Cardiac muscle cell (in vitro differentiated cells and primary cell): ENCODE measurements around the gene SPTLC2. TPM values are rescaled to one million over a fixed set of nuclear protein-coding genes. Genes with fewer than 3 reads are reported as not detected.

ENCODE experiments used
- DNase-seq, 2 donors: peaks; one replicate each; pipeline versions ENCODE4 v3.0.0 to v3.0.0-alpha.2; 2010 to 2017; ENCODE audit warnings: low read depth in 1 of 2, low spot score in 1 of 2
- H3K27ac ChIP-seq: fragments of 200-600 bp; sonication (generic); 2 replicates; pipeline ENCODE4 v1.5.1; 2016
- H3K27me3 ChIP-seq: fragments of 200-600 bp; sonication (generic); 2 replicates; pipeline ENCODE4 v1.6.0; 2016; ENCODE audit warnings: control low read depth
- H3K36me3 ChIP-seq: fragments of 200-600 bp; sonication (generic); 2 replicates; pipeline ENCODE4 v1.5.1; 2016; ENCODE audit warnings: control low read depth
- H3K4me1 ChIP-seq: fragments of 200-600 bp; sonication (generic); 2 replicates; pipeline ENCODE4 v1.8.1; 2017; ENCODE audit warnings: low read depth, mild to moderate bottlenecking, mixed run types
- H3K4me3 ChIP-seq: fragments of 200-600 bp; sonication (generic); 2 replicates; pipeline ENCODE4 v1.5.1; 2016; ENCODE audit warnings: mild to moderate bottlenecking
- H3K9me3 ChIP-seq: fragments of 200-600 bp; sonication (generic); 2 replicates; pipeline ENCODE4 v1.5.1; 2017; ENCODE audit warnings: low read depth, mild to moderate bottlenecking, control low read depth
- polyA plus RNA-seq: library from polyadenylated mRNA; unstranded; fragments of >200 nt; fragmentation: Nextera tagmentation; extraction: Ambion mirVana; gene quantifications from 2 replicates; pipeline ENCODE4 v1.2.1, GENCODE V29; 2016
- total RNA-seq: library from RNA; depleted of rRNA; stranded (reverse); fragments of >200 nt; gene quantifications from 2 replicates; pipeline ENCODE4 v1.2.3, GENCODE V29; 2016
- TF ChIP-seq, protein P1 (sequence below): IDR thresholded peaks from 2 replicates; pipeline ENCODE4 v1.5.1; 2012; ENCODE audit warnings: low read depth, mild to moderate bottlenecking, low read length

Gene SPTLC2
- total and polyA plus RNA-seq, 2 experiments from 2014 or later = 13.9 to 14.4 TPM

DNA sequence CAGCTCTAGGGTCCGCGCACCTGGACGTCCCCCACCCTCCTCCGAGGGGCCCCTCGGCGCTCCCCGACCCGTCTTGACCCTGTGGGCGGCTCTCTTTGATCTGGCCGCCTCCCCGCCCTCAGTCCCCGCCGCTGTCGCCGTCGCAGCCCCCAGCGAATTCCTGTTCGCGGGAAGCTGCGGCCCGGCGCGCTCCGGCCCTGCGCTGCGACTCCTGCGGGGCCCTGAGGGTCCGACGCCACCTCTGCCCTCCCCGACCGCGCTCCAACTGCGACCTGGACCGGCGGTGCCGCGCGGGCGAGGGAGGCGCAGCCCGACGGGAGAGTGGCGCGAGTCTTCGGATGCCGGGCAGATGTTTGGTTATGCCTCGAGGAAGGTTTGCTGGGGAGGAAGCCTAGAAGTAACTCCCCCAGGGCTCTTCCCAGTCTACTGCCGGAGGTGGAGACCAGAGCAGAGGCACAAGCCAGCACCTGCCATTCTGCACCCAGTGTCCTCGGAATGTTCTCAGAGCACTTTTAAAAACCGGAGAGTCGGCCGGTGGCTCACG is 117.4 kb downstream of the SPTLC2 start:
- Histone ChIP-seq H3K4me1 (no peaks in the 10 kb centered on the region), H3K27ac (no peak overlapping the region), H3K9me3 (no peaks in the 10 kb centered on the region), H3K4me3 (peak overlapping the region; percentile 51), H3K27me3 (peaks cover 43% of the 10 kb centered on the region), H3K36me3 (no peaks in the 10 kb centered on the region)
- peak in 1 of 2 donors; percentile 38 for DNase-seq
- TF ChIP-seq, protein P1, sequence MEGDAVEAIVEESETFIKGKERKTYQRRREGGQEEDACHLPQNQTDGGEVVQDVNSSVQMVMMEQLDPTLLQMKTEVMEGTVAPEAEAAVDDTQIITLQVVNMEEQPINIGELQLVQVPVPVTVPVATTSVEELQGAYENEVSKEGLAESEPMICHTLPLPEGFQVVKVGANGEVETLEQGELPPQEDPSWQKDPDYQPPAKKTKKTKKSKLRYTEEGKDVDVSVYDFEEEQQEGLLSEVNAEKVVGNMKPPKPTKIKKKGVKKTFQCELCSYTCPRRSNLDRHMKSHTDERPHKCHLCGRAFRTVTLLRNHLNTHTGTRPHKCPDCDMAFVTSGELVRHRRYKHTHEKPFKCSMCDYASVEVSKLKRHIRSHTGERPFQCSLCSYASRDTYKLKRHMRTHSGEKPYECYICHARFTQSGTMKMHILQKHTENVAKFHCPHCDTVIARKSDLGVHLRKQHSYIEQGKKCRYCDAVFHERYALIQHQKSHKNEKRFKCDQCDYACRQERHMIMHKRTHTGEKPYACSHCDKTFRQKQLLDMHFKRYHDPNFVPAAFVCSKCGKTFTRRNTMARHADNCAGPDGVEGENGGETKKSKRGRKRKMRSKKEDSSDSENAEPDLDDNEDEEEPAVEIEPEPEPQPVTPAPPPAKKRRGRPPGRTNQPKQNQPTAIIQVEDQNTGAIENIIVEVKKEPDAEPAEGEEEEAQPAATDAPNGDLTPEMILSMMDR = no peak

DNA sequence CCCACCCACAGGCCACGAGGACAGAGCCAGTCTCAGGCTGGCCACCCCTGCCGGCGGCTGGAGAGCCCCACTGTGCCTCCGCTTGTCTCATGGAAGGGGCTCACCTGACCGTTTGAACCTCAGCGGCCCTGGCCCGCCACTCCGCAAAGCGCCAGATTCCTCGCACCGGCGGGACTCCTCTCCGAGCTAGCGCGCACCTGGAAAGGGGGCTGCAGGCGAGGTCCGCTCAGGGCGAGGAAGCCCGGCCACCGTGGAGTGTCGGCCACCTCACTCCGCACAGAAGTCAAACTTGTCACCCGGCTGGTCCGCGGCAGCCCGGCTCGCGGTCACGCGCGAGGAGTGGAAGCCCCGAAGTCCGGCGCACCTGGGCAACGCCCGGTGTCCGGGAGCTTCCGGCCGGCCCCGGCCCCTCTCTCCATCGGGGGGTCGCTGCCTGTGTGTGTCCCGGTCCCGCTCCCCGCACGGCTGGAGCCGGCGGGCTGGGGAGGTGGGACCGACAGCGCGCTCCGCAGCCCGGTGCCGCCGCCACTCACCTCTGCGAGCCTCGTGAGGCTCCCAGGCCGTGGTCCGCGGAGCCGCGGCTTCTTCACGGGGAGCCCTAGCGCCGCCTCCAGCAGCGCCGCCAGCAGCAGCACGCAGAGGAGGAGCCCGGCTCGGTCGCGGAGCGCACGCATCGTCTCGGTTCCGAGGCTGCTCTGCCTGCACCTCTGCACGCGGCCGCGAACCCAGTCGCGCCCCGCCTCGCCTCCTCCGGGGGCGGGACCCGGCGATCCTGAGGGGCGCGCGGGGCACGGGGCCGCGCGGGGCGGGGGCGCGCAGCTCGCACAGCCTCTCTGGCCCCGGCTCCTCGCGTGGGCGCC is 118.1 kb downstream of the SPTLC2 start, which contains the start of gene ISM2:
TSS of gene ISM2 (minus strand) at position 697 of the 860 bp plus-strand sequence. CDS start at position 674, 23 bp downstream.
- Histone ChIP-seq H3K4me3 (peak within 1 kb of the TSS; percentile 51), H3K27me3 (peaks cover 43% of the 10 kb centered on the region), H3K36me3 (no peaks in the 10 kb centered on the region), H3K27ac (no peak within 1 kb of the TSS), H3K9me3 (no peaks in the 10 kb centered on the region), H3K4me1 (no peaks in the 10 kb centered on the region)
- TF ChIP-seq, protein P1 = no peak
- peak; percentile 56 to 72 for DNase-seq

DNA sequence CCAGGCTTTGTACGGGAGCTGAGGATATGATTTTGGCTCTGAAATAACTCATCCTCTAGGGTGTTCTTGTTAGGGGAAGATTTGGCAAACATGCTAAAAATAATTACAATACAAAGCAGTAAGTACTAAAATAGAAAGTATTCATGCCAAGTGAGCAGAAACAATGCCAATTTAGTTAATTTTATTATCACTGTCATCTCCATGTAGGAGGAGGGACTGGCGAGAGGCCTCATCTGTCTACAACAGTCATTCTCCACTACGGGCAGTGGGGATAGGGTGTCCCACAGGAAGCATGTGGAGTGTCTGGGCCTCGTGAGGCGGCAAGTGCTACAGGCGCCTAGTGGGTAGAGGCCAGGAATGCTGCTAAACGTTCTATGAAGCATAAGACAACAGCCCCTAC is 121.1 kb downstream of the SPTLC2 start:
- Histone ChIP-seq H3K27me3 (peaks cover 35% of the 10 kb centered on the region), H3K4me3 (no peak overlapping the region), H3K4me1 (no peaks in the 10 kb centered on the region), H3K9me3 (no peaks in the 10 kb centered on the region), H3K27ac (no peak overlapping the region), H3K36me3 (no peaks in the 10 kb centered on the region)
- DNase-seq = no peak
- TF ChIP-seq, protein P1 = no peak

DNA sequence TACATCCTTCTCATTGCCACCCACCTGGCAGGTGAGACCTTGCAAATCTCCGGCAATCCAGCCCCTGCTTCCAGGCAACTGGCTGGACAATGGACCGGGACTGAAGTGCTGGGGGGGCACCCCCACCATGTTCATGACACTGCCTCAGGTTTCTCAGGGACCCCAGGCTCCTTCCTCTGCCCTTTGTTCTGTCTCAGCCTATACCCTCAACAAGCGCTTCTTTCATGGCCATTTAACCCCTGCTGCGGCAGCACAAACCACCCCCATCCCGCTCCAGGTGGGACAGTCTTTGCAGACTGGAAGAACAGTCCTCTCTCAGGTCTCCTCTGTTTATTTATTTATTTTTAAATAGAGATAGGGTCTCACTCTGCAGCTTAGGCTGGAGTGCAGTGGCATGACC is 125.4 kb downstream of the SPTLC2 start:
- Histone ChIP-seq H3K36me3 (no peaks in the 10 kb centered on the region), H3K4me3 (no peak overlapping the region), H3K27me3 (no peaks in the 10 kb centered on the region), H3K4me1 (no peaks in the 10 kb centered on the region), H3K27ac (no peak overlapping the region), H3K9me3 (no peaks in the 10 kb centered on the region)
- DNase-seq = no peak
- TF ChIP-seq, protein P1 = no peak

DNA sequence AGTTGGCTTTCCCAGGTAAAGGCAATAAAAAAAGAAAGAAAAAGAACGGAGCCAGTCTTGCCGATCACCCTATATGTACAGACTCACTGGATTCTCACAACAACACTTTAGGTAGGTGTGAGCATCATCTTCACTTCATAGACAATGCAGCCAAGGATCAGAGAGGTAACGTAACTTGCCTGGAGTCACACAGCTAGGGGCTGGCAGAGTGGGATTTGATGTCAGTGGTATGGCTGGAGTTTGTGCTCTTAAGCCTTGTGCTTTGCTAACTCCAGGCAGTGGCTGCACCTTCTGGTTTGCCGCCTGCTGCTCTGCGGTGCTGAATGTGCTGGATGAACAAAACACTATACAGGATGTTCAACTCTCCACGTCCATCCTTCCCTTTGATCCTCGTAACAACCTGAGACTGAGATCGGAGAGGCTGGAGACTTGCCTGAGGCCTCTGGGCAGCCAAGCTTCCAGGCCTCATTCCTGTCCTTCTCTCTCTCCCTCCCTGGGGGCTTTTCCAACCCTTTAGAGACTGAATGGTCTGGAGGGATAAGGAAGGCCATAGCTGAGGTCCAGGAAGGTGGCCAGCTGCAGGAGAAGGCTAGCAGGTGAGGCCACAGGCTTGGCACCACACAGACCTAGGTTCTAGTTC is 126.0 kb downstream of the SPTLC2 start:
- no peaks in the 10 kb centered on the region for H3K4me1 ChIP-seq
- no peaks in the 10 kb centered on the region for H3K9me3 ChIP-seq
- H3K27ac ChIP-seq = no peak overlapping the region
- no peaks in the 10 kb centered on the region for H3K36me3 ChIP-seq
- TF ChIP-seq, protein P1 = no peak
- no peak for DNase-seq
- no peaks in the 10 kb centered on the region for H3K27me3 ChIP-seq
- H3K4me3 ChIP-seq = no peak overlapping the region
